ENCODE measurements around the gene CYSLTR1.
"Not testable (repeated sequence)": the region's sequence is repeated elsewhere in the genome, so short reads cannot be mapped to it uniquely, and the experiment has no call there.

CYSLTR1 gene, protein sequence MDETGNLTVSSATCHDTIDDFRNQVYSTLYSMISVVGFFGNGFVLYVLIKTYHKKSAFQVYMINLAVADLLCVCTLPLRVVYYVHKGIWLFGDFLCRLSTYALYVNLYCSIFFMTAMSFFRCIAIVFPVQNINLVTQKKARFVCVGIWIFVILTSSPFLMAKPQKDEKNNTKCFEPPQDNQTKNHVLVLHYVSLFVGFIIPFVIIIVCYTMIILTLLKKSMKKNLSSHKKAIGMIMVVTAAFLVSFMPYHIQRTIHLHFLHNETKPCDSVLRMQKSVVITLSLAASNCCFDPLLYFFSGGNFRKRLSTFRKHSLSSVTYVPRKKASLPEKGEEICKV

GRCh38 chrX:78327370-78328086, at the start of gene CYSLTR1:
CYSLTR1 (minus strand) TSS chrX:78327611; CDS start chrX:78273746, 53,865 bp downstream.
- DNase-seq (ENCODE audit: low read depth, low spot score) = no peak

GRCh38 chrX:78377186-78377585, 49.8 kb upstream of the CYSLTR1 start:
- DNase-seq (ENCODE audit: low read depth, low spot score) = no peak

- DNase-seq (ENCODE audit: low read depth, low spot score) = no peak
Observed at GRCh38 chrX:78375894-78376293, 48.5 kb upstream of the CYSLTR1 start.

GRCh38 chrX:78366576-78366975, 39.2 kb upstream of the CYSLTR1 start:
- DNase-seq (ENCODE audit: low read depth, low spot score) = no peak

- no peak for DNase-seq (ENCODE audit: low read depth, low spot score)
Observed at GRCh38 chrX:78357342-78358055, 30.1 kb upstream of the CYSLTR1 start.

DNA sequence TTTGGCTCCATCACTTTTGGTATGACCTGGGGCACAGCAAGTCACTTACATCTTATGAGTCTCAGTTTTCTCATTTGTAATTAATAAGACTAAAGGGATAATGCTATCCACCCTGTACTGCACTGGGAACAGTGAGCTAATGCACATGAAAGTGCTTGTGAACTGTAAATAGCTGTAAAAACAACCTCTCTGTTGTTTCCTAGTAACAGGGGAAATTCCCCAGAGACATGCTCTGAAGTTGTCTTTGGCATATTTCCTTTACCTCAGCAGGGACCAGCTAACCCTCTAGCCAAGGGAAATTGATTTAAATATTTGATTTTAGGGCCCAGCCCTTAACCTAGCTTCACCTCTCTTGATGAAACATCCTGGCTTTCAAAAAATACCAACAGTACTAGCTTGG, 6.1 kb upstream of the CYSLTR1 start:
- no peak for DNase-seq (ENCODE audit: low read depth, low spot score)

GRCh38 chrX:78331708-78332107, 4.3 kb upstream of the CYSLTR1 start:
- DNase-seq (ENCODE audit: low read depth, low spot score) = no peak

GRCh38 chrX:78330540-78330939, 3.1 kb upstream of the CYSLTR1 start:
- no peak for DNase-seq (ENCODE audit: low read depth, low spot score)

GRCh38 chrX:78330068-78330467, 2.7 kb upstream of the CYSLTR1 start:
- no peak for DNase-seq (ENCODE audit: low read depth, low spot score)

GRCh38 chrX:78329486-78329885, 2.1 kb upstream of the CYSLTR1 start:
- no peak for DNase-seq (ENCODE audit: low read depth, low spot score)

DNA sequence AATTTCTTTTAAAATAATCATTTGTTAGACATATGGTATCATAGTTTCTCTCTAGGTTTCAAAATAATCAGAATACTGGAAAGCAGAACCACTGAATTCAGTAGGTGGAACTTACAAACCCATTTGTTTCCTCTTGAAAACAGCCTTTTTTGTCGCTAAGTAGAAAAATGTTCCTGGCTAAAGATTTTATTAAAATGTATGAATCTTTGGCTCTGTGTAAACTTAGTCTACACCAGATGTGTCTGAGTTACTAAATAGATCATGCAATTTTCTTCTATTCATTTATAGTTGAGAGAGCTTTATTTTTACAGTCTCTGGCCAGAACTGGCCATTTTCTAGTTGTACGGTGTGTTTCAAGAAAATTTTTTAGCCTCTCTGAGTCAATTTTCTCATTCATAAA, 1.0 kb downstream of the CYSLTR1 start:
- DNase-seq (ENCODE audit: low read depth, low spot score) = no peak

- no peak for DNase-seq (ENCODE audit: low read depth, low spot score)
Observed at GRCh38 chrX:78322863-78323262, 4.5 kb downstream of the CYSLTR1 start.

DNA sequence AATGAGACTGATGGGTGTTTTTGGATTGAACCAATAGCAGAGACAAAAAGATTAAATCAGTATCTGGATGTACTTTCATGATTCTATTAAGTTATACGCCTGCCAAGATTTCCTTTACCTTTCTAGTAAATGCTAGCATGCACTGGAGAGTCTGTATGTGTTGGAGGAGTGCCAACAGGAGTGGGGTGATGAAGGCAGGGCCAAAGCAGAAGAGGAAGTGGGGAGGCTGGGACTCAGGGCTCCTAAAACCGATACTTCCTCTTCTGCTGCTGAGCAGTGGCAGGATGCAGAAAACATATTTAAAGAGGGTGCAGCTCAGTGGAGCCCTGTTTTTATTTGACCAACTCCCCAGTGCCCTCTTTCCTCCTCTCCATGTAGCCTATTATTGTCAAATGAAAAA, 5.6 kb downstream of the CYSLTR1 start:
- DNase-seq (ENCODE audit: low read depth, low spot score) = no peak

DNA sequence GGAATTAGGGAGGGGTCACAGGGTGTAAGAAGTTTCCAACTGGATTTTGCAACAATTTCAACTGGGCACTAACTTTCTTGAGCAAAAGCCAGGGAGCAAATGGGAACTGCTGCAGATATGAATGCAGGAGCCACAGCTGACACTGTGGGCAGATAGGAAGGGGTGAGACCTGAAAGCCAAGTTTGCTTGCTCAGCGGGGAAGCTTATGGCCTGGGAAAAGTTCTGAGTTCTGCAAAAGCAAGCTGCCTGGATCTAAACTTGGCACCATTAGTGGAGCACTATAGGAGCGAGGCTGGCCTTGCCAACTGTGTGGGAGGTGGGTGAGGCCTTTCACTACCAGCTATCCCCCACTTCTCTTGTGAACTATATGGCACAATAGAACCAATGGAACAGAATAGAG, 11.1 kb downstream of the CYSLTR1 start:
- no peak for DNase-seq (ENCODE audit: low read depth, low spot score)

DNA sequence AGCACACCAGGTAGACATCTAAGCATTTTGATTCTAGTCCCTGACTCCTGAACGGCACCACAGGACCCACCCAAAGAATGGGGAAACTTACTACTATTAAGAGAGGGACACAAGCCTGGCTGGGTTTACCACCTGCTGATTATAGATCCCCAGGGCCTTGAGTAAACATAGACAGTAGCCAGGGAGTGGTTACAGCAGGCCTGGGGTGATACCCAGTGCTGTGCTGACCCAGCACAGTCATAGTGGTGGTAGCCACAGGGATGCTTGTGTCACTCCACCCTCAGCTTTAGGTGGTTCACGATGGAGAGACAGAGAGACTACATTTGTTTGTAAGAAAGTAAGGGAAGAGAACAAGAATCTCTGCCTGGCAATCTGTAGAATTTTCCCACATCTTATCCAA, 11.7 kb downstream of the CYSLTR1 start:
- DNase-seq (ENCODE audit: low read depth, low spot score) = no peak

DNA sequence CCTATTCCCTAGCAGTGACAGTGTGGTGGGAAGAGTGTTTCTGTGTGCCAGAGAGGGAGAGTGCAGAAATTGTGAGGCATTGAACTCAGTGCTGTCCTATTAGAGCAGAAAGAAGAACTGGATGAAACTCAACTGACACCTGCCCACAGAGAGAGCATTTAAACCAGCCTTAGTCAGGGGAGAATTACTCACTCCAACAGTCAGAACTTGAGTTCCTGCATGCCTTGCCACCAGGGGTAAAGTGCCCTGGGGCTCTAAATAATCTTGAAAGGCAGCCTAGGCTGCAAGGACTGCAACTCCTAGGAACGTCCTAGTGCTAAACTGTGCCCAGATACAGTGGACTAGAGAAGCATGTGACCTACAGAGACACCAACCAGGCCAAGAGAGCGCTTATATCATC, 12.8 kb downstream of the CYSLTR1 start:
- DNase-seq (ENCODE audit: low read depth, low spot score) = no peak

GRCh38 chrX:78313526-78313925, 13.9 kb downstream of the CYSLTR1 start:
- no peak for DNase-seq (ENCODE audit: low read depth, low spot score)

DNA sequence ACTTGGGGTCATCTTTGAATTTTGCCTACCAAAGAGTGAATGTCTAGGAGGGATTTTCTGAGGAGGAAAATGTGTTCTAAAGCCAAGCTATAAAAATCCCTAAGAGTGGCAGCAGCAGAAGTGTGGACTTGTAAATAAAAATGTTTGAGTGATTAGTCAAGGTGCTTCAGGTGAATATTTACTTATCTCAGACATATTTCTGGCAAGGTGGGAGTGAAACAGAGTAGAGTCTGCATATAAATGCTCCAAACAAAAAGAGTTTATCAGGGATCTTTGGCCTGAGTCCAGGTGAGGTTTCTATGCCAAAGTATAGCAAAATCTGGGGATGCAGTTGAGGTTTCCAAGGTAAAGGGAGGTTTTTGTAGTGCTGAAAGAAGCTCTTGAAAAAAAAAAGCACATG, 19.7 kb downstream of the CYSLTR1 start:
- DNase-seq (ENCODE audit: low read depth, low spot score) = no peak

DNA sequence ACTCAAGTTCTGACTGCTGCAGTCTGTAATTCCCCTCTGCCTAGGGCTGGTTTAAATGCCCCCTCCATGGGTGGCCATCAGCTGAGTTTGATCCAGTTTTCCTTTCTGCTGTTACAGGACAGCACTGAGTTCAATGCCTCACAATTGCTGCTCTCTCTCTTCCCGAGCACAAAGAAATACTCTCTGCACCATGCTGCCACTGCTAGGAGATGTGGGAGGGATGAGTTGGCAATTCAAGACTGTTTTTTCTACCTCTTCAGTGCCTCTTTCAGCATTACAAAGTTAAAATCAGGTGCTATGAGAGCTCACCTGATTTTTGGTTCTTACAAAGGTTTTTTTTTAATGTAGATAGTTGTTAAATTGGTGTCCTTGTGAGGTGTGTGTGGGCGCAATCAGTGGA, 24.3 kb downstream of the CYSLTR1 start:
- DNase-seq (ENCODE audit: low read depth, low spot score) = no peak

- DNase-seq (ENCODE audit: low read depth, low spot score) = not testable (repeated sequence)
Observed at GRCh38 chrX:78300933-78301332, 26.5 kb downstream of the CYSLTR1 start.

DNA sequence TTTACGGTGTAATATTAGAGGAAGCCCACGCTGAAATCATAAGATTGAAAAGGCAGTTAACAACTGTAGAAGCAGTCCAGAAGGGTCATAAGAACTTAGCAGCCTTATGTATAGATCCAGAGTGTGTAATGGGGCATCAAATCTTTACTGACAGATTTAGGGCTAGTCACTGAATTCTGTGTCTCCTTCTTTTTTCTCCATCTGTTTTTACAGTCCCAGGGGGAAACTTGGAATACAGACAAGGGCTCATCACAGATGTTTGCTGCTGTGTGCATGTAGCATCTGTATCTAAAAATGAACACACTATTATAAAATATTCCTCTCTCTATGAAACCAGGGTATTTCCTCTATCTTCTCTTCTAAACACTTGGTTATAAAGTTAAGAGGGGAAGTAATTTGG, 43.9 kb downstream of the CYSLTR1 start:
- no peak for DNase-seq (ENCODE audit: low read depth, low spot score)

- DNase-seq (ENCODE audit: low read depth, low spot score) = no peak
Observed at GRCh38 chrX:78237127-78237526, 90.3 kb downstream of the CYSLTR1 start.

DNA sequence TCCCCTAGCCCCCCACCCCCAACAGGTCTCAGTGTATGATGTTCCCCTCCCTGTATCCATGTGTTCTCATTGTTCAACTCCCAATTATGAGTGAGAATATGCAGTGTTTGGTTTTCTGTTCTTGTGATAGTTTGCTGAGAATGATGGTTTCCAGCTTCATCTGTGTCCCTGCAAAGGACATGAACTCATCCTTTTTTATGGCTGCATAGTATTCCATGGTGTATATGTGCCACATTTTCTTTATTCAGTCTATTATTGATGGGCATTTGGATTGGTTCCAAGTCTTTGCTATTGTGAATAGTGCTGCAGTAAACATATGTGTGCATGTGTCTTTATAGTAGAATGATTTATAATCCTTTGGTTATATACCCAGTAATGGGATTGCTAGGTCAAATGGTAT, 101.4 kb downstream of the CYSLTR1 start:
- DNase-seq (ENCODE audit: low read depth, low spot score) = not testable (repeated sequence)

Data from activated naive CD8-positive, alpha-beta T cell treated with anti-CD3 and anti-CD28 coated beads, Interleukin-2, amount 50 U/mL, for 16 hours (primary cell).